Left colon (tissue), 2 donors: ENCODE data around the gene BTNL3. TPM values are rescaled to one million over a fixed set of nuclear protein-coding genes. Genes with fewer than 3 reads are reported as not detected.

Experiments
- ATAC-seq: fragments of 200-7000 bp; cut with Tn5 transposase; one replicate; pipeline ENCODE4 v1.9.1; 2020; ENCODE audit warnings: mild to moderate bottlenecking, moderate library complexity
- DNase-seq, 2 donors: peaks; one replicate each; pipeline ENCODE4 v3.0.0-alpha.2; 2020
- intact Hi-C, 2 donors: fragments of 100-400 bp; cut with DNase I in 1 of 2; cut with micrococcal nuclease in 1 of 2; formaldehyde crosslinking; loops; one replicate each; pipeline versions ENCODE4 v1.11.2 to v1.14.0; 2022; cut with DNase I, micrococcal nuclease
- long read RNA-seq: library from polyadenylated mRNA; unstranded; transcript quantifications from one replicate; pipeline ENCODE4 v2.0.0, GENCODE V29; 2021
- total RNA-seq, 2 donors: library from RNA; stranded (reverse); fragmentation: NEBNext Ultra II Directional; extraction: Animal tissue kit (Norgen Biotek cat#: 25700); gene quantifications; one replicate each; pipeline ENCODE4 v1.2.1, GENCODE V29; 2021
- donor health status: DM: no; HTN: no; CAD: no.
- donor health status: DM: yes; HTN: yes; CAD: no.

Gene BTNL3, protein sequence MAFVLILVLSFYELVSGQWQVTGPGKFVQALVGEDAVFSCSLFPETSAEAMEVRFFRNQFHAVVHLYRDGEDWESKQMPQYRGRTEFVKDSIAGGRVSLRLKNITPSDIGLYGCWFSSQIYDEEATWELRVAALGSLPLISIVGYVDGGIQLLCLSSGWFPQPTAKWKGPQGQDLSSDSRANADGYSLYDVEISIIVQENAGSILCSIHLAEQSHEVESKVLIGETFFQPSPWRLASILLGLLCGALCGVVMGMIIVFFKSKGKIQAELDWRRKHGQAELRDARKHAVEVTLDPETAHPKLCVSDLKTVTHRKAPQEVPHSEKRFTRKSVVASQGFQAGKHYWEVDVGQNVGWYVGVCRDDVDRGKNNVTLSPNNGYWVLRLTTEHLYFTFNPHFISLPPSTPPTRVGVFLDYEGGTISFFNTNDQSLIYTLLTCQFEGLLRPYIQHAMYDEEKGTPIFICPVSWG
- 100 to 1,000 TPM in 1 of 2 donors, 10 to 100 TPM in 1; 20.5 to 130 TPM for total RNA-seq
- long read RNA-seq, partial matches to known transcripts = 21 of 107 reads
- long read RNA-seq, other reads (novel, unspliced or antisense) = 86 of 107 reads

DNA sequence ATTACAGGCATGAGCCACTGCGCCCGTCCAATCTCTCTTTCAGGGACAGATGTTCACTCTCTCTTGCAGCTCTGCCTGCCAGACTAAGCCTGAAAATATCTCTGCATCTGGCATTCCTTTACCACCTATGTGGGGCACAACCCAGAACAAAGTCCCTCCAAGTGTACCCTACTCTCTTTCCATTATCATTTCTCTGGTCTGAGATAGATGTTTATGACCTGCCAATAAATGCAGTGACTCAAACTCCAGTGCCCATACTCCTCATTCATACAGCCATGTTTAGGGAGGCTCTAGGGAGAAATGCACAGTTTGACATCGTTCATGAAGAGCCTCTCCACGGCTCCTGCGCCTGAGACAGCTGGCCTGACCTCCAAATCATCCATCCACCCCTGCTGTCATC is at the start of gene BTNL3:
Gene BTNL3, plus strand, starts transcription at position 255 of the 400 bp plus-strand sequence. CDS start 183 bp downstream, outside the sequence.
- intact Hi-C loops = no loop called here
- DNase-seq (peak in 1 of 2 donors; percentile 40), ATAC-seq (peak; percentile 85)

DNA sequence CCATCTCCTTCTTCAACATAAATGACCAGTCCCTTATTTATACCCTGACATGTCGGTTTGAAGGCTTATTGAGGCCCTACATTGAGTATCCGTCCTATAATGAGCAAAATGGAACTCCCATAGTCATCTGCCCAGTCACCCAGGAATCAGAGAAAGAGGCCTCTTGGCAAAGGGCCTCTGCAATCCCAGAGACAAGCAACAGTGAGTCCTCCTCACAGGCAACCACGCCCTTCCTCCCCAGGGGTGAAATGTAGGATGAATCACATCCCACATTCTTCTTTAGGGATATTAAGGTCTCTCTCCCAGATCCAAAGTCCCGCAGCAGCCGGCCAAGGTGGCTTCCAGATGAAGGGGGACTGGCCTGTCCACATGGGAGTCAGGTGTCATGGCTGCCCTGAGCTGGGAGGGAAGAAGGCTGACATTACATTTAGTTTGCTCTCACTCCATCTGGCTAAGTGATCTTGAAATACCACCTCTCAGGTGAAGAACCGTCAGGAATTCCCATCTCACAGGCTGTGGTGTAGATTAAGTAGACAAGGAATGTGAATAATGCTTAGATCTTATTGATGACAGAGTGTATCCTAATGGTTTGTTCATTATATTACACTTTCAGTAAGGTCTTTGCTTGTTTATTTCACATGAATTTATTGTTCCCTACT is 38.2 kb upstream of the BTNL3 start:
- ATAC-seq (no peak), DNase-seq (no peak)
- intact Hi-C loops = no loop called here

DNA sequence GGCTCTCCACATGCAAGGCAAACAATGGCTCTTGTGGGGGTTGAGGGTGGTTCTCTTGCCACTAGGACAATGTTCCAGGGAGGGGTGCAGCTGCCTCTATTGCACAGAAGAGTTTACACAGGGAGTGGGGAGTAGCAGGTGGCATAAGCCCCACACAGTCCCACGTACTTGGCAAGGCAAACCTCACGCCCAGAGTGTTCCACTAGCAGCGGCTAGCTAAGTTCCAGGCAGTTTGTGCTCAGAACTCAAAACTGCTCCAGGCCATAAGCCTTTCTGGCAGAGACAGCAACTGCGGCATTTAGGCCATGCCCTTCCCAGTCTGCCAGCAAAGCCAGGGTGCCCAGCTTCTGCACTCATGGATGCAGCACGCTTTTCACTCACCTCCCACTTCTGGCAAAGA is 29.0 kb upstream of the BTNL3 start:
- intact Hi-C loops = no loop called here
- DNase-seq = no peak
- no peak for ATAC-seq

DNA sequence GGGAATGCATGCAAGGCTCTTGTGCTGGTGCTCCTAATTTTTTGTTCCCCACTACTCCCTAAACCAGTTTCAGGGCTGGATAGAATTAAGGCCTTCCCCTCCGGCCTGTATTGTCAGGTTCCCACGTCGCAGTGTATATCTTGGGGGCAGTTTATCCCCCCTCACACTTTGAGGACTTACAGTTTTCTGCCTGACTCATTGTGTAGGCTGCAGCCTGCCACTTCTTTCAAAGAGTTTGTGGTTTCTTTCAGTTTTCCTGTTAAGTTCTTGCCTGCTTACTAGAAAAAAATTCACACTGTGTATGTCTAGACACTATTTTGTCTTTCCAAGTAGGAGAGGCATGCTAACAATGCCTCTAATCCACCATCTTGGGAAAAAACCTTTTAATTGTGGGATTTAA is 28.4 kb upstream of the BTNL3 start:
- DNase-seq (no peak), ATAC-seq (no peak)
- intact Hi-C loops = no loop called here

DNA sequence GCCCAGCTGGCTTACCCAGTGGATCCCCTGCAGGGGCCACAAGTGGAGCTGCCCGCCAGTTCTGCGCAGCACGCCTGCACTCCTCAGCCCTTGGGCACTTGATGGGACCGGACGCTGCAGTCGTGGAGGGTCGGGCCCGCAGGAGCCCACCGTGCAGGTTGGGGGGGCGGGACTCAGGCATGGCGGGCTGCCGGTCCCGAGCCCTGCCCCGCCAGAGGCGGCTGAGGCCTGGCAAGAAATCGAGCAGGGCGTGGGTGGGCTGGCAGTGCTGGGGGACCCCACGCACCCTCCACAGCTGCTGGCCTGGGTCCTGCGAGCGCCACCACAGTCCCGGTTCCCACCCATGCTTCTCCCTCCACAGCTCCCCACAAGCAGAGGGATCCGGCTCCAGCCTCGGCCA is 19.2 kb upstream of the BTNL3 start:
- ATAC-seq (no peak), DNase-seq (no peak)
- intact Hi-C loops = no loop called here

DNA sequence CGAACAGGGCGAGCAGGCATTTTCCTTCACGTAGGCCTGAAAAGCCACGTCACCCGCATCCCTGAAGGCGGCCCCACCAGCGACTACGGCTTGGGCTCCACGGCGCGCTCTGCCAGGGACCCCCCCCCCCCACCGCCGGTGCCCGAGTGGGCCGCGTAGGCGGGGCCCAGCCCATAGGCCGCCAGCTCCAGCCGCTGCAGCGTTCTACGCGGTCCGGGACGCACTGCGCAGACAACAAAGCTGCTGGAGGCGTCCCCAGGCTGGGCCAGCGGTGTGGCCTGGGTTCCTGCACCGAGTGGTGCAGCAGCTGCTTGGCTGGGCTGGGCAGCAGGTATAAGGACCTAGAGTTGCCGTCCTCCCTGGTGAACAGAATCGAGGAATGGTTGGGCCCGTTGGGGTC is 18.3 kb upstream of the BTNL3 start:
- DNase-seq (no peak), ATAC-seq (no peak)
- intact Hi-C loops = no loop called here

DNA sequence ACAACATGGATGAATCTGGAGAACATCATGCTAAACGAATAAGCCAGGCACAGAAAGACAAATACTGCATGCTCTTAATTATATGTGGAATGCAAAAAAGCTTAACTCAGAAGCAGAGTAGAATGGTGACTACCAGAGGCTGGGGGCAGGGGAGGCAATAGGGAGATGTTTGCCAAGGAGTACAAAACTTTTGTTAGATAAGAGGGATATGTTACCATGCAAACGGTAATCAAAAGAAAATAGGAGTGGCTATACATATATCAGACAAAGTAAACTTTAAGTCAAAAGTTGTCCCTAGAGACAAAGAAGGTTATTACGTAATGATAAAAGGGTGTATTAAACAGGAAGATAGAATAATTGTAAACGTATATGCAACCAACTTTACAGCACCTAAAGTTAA is 17.8 kb upstream of the BTNL3 start:
- DNase-seq = no peak
- peak; percentile 83 for ATAC-seq
- intact Hi-C loops = no loop called here

DNA sequence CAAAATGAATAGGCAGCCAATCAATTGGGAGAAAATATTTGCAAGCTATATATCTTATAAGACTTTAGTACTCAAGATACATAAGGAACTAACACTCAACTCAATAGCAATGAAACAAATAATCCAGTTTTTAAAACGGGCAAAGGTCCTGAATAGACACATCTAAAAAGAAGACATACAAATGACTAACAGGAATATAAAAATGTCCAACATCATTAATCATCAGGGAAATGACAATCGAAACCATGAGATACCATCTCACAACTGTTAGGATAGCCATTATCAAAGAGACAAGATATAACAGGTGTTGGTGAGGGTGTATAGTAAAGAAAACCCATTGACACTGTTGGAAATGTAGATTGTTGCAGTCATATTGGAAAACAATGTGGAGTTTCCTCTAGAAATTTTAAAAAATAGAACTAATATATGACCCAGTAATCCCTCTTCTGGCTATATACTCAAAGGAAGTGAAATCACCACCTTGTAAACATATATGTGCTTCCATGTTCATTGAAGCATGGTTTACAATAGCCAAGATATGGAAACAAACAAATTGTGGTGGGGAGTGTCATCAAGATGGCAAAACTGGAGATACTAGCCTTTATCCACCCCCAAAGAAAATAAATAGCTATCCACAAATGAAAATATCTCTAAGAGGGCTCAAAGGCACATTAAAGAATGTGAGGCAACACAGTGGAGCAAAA is 13.9 kb upstream of the BTNL3 start:
- DNase-seq (no peak), ATAC-seq (no peak)
- intact Hi-C loops = no loop called here

DNA sequence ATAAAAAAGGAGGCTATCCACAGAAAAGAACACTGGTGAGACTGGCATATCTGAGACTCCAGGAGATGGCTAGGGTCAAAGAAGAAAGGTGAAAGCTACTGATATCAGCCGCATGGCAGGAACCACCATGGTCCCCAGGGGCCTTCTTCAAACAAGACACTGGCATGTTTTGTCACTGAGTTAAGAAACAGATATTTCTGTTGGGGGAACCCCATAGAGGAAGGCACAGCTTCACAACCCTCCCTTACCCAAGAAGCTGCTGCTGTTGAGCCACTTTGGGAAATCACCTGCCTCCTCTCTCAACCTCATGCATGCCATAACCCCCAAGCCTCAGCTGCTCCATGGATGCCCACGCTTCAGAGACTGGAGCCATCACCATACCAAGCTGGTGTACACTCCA is 13.3 kb upstream of the BTNL3 start:
- DNase-seq (no peak), ATAC-seq (no peak)
- intact Hi-C loops = no loop called here

DNA sequence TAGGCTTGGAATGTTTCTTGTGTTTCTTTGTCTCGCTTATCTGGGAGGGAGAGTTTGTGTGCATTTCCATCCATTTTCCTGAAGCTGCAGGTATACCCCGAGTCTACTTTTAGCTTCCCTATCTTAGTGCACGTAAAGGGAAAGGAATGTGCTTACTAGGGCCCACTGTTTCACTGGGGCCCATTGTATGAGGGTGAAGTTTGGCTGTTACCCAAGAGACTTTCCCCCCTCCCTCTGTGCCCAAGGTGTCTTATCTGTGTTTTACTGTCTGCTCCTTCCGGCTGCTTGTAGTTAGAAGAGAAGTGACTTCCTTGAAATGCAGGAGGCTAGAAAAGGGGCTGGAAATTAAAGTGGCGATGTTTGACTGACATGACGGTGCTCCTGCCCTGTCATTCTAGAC is 12.1 kb upstream of the BTNL3 start:
- ATAC-seq (peak; percentile 76), DNase-seq (no peak)
- intact Hi-C loops = no loop called here

DNA sequence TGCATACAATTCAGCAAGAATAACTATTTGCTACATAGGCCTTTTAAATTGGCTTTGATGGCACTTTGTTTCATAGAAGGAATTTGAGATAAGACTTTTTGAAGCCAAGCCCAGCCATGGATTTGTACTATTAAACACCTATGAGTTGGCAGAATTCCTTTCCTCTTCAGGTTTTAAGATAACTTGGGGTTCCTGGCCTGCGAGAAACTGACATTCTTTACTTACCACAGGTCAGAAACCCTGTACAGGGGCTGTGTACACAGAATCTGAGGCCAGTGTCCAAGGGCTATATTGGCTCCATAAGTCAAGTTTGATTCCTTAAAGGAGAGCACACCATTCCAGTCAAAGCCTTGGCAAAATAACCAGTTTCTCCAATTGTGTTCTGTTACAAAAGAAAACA is 10.8 kb upstream of the BTNL3 start:
- DNase-seq (no peak), ATAC-seq (peak; percentile 26)
- intact Hi-C loops = no loop called here

DNA sequence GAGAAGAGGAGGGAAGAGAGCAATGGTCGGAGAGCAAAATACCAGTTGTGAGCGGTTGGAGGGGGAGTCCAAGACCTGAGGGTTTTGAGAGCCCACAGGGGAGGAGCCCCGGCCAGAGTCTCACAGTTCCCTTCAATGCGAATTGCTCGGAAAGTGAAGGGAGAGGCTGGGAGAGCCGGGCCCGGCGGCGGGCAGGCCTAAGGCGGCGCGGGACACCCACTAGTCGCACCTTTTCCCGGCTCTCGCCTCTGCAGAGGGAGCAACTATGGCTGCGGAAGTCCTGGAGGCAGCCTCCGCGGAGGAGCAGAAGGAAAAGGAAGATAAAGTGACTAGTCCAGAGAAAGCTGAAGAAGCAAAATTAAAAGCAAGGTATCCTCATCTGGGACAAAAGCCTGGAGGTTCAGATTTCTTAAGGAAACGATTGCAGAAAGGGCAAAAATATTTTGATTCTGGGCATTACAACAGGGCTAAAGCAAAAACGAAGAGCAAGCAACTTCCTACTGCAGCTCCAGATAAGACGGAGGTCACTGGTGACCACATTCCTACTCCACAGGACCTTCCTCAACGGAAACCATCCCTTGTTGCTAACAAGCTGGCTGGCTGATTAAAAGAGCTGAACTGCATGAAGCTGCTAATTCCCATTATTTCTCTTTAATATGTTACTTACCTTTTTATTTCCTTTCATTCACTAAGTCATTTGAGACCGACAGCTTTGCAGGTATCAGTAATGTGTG is 6.5 kb upstream of the BTNL3 start:
- DNase-seq = no peak
- no peak for ATAC-seq
- intact Hi-C loops = no loop called here

DNA sequence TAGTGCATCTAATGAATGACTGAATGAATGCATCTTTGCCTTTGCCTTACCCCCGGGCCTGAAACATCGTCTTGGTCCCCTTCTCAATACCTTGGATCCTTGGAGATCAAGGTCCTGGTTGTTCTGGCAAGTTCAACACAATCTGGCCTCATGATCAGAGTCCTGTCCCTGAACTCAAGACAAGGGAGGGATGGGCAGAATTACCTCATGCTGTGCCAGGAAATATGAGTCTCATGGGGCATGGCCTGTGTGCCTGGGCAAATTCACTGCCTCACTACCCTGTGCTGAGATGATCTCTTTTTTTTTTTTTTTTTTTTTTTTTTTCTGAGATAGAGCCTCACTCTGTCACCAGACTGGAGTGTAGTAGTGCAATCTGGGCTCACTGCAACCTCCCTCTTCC is 630 bp upstream of the BTNL3 start:
- peak; percentile 76 for ATAC-seq
- intact Hi-C loops = no loop called here
- DNase-seq = no peak

DNA sequence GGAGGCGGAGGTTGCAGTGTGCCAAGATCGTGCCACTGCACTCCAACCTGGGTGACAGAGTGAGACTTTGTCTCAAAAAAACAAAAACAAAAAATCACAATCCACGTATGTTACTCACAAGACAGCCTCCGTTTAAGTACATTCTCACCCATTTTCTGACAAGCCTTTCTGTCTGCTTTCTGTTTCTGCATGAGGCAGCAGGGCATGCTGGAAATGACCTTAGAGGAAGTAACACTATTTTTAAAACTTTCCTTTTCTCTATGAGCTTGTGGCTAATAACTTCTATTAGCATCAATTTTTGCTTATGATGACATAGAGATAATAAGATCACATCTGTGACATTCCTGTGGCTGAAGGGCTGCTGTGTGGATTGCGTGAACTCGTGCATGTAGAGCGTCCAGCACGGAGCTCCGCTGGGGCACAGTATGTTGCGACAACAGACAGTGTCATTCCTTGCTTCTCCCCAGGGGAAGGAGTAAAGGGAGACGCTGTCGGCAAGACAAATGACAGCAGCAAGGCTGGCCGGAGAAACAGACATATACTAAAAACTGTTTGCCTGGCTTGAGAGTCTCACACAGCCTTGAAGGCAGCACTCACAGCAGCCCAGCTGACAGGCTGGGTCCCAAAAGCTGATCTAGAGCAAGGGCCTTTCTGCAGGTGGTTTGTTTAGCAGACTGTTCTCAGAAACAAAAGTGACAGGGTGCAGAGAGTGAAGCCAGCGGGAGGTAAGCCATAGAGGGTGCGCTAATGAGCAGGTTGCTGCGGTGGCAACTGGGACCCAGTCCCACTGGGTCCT is 1.6 kb downstream of the BTNL3 start:
- no peak for DNase-seq
- no peak for ATAC-seq
- intact Hi-C loops = no loop called here

DNA sequence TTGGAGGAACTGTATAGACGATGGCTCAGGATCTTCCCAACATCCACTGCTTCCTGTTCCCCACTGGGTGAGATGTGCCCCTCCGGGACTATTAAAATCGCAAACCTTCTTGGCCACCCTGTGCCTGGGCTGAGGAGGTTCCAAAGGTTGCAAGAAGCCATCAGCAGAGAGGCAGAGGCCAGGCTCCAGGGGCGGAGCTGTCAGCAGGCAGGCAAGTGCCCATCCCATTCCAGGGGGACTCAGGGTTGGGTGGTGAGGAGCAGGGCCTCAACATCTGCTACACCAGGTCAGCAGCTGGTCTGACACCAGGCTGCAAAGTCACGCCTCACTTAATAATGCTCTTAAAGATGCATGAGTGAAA is 2.2 kb downstream of the BTNL3 start:
- DNase-seq (peak in 1 of 2 donors; percentile 54), ATAC-seq (peak; percentile 34)
- intact Hi-C loops = no loop called here

DNA sequence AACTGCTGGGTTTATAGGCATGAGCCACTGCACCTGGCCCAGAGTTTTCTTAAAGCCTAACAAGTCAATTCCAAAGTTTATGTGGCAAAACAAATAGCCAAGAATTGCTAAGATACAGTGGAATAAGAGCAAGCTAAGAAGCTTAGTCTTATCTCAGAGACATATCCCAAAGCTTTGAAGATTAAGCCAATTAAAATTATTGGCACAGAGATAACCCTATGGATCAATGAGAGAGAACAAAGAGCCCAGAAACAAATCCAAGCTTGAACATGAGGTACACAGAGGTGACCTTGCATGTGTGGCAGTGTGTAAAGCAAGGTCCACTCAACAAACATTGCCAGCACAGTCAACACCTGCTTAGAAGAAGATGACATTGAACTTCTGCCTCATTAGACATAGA is 13.3 kb downstream of the BTNL3 start:
- intact Hi-C loops = no loop called here
- ATAC-seq = peak; percentile 9
- DNase-seq = no peak

DNA sequence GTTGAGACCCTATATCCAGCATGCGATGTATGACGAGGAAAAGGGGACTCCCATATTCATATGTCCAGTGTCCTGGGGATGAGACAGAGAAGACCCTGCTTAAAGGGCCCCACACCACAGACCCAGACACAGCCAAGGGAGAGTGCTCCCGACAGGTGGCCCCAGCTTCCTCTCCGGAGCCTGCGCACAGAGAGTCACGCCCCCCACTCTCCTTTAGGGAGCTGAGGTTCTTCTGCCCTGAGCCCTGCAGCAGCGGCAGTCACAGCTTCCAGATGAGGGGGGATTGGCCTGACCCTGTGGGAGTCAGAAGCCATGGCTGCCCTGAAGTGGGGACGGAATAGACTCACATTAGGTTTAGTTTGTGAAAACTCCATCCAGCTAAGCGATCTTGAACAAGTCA is 17.1 kb downstream of the BTNL3 start:
- no peak for DNase-seq
- intact Hi-C loops = no loop called here
- peak; percentile 43 for ATAC-seq

DNA sequence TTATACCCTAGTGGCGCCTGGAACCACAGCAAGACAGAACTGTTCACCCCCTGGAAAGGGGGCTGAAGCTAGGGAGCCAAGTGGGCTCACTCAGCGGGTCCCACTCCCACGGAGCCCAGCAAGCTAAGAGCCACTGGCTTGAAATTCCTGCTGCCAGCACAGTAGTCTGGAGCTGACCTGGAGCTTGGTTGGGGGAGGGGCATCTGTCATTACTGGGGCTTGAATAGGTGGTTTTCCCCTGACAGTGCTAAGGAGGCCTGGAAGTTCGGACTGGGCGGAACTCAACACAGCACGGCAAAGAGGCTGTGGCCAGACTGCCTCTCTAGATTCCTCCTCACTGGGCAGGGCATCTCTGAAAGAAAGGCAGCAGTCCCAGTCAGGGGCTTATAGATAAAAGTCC is 19.5 kb downstream of the BTNL3 start:
- intact Hi-C loops = no loop called here
- DNase-seq (no peak), ATAC-seq (no peak)
